MM.1S (cell line): ENCODE results near the gene SCNN1G.

Experiments used
- DNase-seq: peaks from one replicate; pipeline ENCODE4 v3.0.0-alpha.2; 2015
- H2AFZ ChIP-seq: fragments of 300-600 bp; sonication (generic); 2 replicates; pipeline ENCODE4 v1.6.0; 2016; ENCODE audit warnings: antibody characterized with exemption, low read length
- H3F3A ChIP-seq: fragments of 300-600 bp; sonication (generic); 2 replicates; pipeline ENCODE4 v1.6.1; 2016; ENCODE audit warnings: mild to moderate bottlenecking, antibody characterized with exemption, low read length, moderate library complexity, mixed read lengths; ENCODE audit not compliant: insufficient read depth
- H3K27ac ChIP-seq: fragments of 300-600 bp; sonication (generic); 2 replicates; pipeline ENCODE4 v1.5.1; 2016; ENCODE audit warnings: mild to moderate bottlenecking, low read length
- H3K27me3 ChIP-seq: fragments of 300-600 bp; sonication (generic); replicated peaks from 2 replicates; pipeline ENCODE4 v1.6.0; 2016; ENCODE audit warnings: low read length; ENCODE audit not compliant: insufficient read depth
- H3K36me3 ChIP-seq: fragments of 300-600 bp; sonication (generic); replicated peaks from 2 replicates; pipeline ENCODE4 v1.6.1; 2016; ENCODE audit warnings: mild to moderate bottlenecking, low read length, mixed read lengths; ENCODE audit not compliant: insufficient read depth
- H3K4me1 ChIP-seq: fragments of 300-600 bp; sonication (generic); 2 replicates; pipeline ENCODE4 v1.6.1; 2016; ENCODE audit warnings: low read length, mixed read lengths
- H3K4me2 ChIP-seq: fragments of 300-600 bp; sonication (generic); 2 replicates; pipeline ENCODE4 v1.6.0; 2016; ENCODE audit warnings: low read depth, low read length
- H3K4me3 ChIP-seq: fragments of 300-600 bp; sonication (generic); 2 replicates; pipeline ENCODE4 v1.5.1; 2016; ENCODE audit warnings: low read length, mixed read lengths
- H3K79me2 ChIP-seq: fragments of 300-600 bp; sonication (generic); 2 replicates; pipeline ENCODE4 v1.6.1; 2016; ENCODE audit warnings: mixed run types, low read length, mixed read lengths
- H3K9ac ChIP-seq: fragments of 300-600 bp; sonication (generic); 2 replicates; pipeline ENCODE4 v1.6.1; 2016; ENCODE audit warnings: low read length, mixed read lengths
- H3K9me2 ChIP-seq: fragments of 300-600 bp; sonication (generic); replicated peaks from 2 replicates; pipeline ENCODE4 v1.6.1; 2016; ENCODE audit warnings: mild to moderate bottlenecking, low read length, mixed read lengths; ENCODE audit not compliant: insufficient read depth
- H3K9me3 ChIP-seq: fragments of 300-600 bp; sonication (generic); replicated peaks from 2 replicates; pipeline ENCODE4 v1.6.1; 2016; ENCODE audit warnings: mild to moderate bottlenecking, low read length, mixed read lengths; ENCODE audit not compliant: insufficient read depth
- H4K20me1 ChIP-seq: fragments of 300-600 bp; sonication (generic); 2 replicates; pipeline ENCODE4 v1.6.1; 2016; ENCODE audit warnings: mild to moderate bottlenecking, low read length, moderate library complexity, mixed read lengths; ENCODE audit not compliant: insufficient read depth
- EZH2 ChIP-seq: fragments of 300-600 bp; sonication (generic); optimal IDR thresholded peaks from 2 replicates; pipeline ENCODE3; 2017; ENCODE audit warnings: low read depth, mild to moderate bottlenecking, antibody characterized with exemption, low read length, mixed read lengths
- EZH2phosphoT487 ChIP-seq: fragments of 300-600 bp; sonication (generic); IDR thresholded peaks from 2 replicates; pipeline ENCODE4 v1.6.1; 2018; ENCODE audit warnings: antibody characterized with exemption, low read length
- TF ChIP-seq, protein P1 (sequence below): fragments of 300-600 bp; sonication (generic); IDR thresholded peaks from 2 replicates; pipeline ENCODE4 v1.5.1; 2016; ENCODE audit warnings: antibody characterized with exemption, low read length, mixed read lengths

Gene SCNN1G

DNA sequence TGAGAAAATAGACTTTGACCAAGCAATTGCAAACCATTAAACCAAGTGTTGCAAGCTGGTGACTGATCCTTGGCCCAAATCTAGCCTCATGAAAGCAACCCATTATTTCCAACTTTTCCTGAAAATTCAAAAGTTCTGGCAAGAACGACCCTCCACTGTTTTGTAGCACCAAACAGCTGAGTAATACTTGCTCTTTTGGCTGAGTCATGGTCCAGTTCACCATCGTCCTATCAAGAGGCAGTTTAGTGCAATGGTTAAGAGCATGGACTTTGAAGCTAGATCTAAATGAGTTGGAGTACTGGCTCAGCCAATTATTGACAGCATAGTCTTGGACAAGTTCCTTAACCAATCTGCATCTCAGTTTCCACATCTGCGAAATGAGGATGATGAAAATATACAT lies 31.3 kb downstream of the SCNN1G start:
- Histone ChIP-seq H2AFZ (no peak overlapping the region), H3F3A (no peaks in the 10 kb centered on the region), H3K27me3 (no peaks in the 10 kb centered on the region), H3K9me3 (no peaks in the 10 kb centered on the region), H3K4me3 (no peak overlapping the region), H3K27ac (no peak overlapping the region), H3K79me2 (no peaks in the 10 kb centered on the region), H4K20me1 (no peaks in the 10 kb centered on the region), H3K36me3 (no peaks in the 10 kb centered on the region; the same call in 1 of the 2 replicates), H3K9ac (no peak overlapping the region), H3K4me2 (no peak overlapping the region), H3K4me1 (no peaks in the 10 kb centered on the region), H3K9me2 (no peaks in the 10 kb centered on the region)
- TF ChIP-seq, protein P1, sequence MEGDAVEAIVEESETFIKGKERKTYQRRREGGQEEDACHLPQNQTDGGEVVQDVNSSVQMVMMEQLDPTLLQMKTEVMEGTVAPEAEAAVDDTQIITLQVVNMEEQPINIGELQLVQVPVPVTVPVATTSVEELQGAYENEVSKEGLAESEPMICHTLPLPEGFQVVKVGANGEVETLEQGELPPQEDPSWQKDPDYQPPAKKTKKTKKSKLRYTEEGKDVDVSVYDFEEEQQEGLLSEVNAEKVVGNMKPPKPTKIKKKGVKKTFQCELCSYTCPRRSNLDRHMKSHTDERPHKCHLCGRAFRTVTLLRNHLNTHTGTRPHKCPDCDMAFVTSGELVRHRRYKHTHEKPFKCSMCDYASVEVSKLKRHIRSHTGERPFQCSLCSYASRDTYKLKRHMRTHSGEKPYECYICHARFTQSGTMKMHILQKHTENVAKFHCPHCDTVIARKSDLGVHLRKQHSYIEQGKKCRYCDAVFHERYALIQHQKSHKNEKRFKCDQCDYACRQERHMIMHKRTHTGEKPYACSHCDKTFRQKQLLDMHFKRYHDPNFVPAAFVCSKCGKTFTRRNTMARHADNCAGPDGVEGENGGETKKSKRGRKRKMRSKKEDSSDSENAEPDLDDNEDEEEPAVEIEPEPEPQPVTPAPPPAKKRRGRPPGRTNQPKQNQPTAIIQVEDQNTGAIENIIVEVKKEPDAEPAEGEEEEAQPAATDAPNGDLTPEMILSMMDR: no peak
- no peak for TF ChIP-seq EZH2
- TF ChIP-seq EZH2phosphoT487: no peak
- no peak for DNase-seq

DNA sequence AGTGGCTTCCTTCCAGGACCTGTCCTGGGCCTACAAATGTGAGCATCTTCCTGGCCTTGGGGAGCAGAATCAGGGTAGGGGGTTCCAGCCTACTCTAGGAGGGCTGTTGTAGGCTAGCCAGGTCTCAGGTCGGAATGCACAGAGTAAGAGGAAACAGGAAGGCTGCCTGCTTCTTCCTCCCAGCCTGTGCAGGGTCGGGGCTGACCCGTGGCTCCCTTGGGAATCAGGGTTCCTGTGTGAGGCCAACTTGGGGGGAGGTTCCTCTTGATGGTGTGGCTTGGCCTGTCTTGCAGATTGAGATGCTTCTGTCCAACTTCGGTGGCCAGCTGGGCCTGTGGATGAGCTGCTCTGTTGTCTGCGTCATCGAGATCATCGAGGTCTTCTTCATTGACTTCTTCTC lies 32.3 kb downstream of the SCNN1G start:
- H3K79me2 ChIP-seq: no peaks in the 10 kb centered on the region
- no peaks in the 10 kb centered on the region for H3K4me1 ChIP-seq
- H3K27me3 ChIP-seq: no peaks in the 10 kb centered on the region
- no peak overlapping the region for H3K9ac ChIP-seq
- no peak overlapping the region for H3K4me3 ChIP-seq
- H4K20me1 ChIP-seq: no peaks in the 10 kb centered on the region
- TF ChIP-seq, protein P1: no peak
- TF ChIP-seq EZH2: no peak
- no peak for TF ChIP-seq EZH2phosphoT487
- H3K36me3 ChIP-seq: no peaks in the 10 kb centered on the region; the same call in 1 of the 2 replicates
- no peak for DNase-seq
- H3K27ac ChIP-seq: no peak overlapping the region
- H2AFZ ChIP-seq: no peak overlapping the region
- no peaks in the 10 kb centered on the region for H3K9me3 ChIP-seq
- H3F3A ChIP-seq: no peaks in the 10 kb centered on the region
- no peaks in the 10 kb centered on the region for H3K9me2 ChIP-seq
- H3K4me2 ChIP-seq: no peak overlapping the region

GRCh38 chr16:23215435-23215834 lies 32.9 kb downstream of the SCNN1G start:
- Histone ChIP-seq H3K4me1 (no peaks in the 10 kb centered on the region), H3K4me3 (no peak overlapping the region), H3K36me3 (no peaks in the 10 kb centered on the region), H3F3A (no peaks in the 10 kb centered on the region), H3K9me3 (no peaks in the 10 kb centered on the region), H3K9me2 (no peaks in the 10 kb centered on the region), H3K27me3 (no peaks in the 10 kb centered on the region), H3K4me2 (no peak overlapping the region), H3K9ac (no peak overlapping the region), H2AFZ (no peak overlapping the region), H3K79me2 (no peaks in the 10 kb centered on the region), H3K27ac (no peak overlapping the region), H4K20me1 (no peaks in the 10 kb centered on the region)
- no peak for DNase-seq
- TF ChIP-seq, protein P1: no peak
- no peak for TF ChIP-seq EZH2phosphoT487
- TF ChIP-seq EZH2: no peak
